ENCODE results near the gene CHST7. TPM values are rescaled to one million over a fixed set of nuclear protein-coding genes. Genes with fewer than 3 reads are reported as not detected.

Gene CHST7
- polyA plus RNA-seq, 1 donor from 2014 or later = 4.9 TPM

Small RNAs within 50 kb of the gene (small RNA-seq; reads per million reads assigned to genes)
- 0 reads per million in 3 experiments for gene RF00017

Other genes with a start within 250 kb of the CHST7 start
- 7.2 and 10.8 TPM in 2 replicates for gene ZNF674, start 28.3 kb upstream of the CHST7 start, polyA plus RNA-seq
- 11.6 and 12.1 TPM in 2 replicates for gene SLC9A7, start 185.4 kb downstream of the CHST7 start, polyA plus RNA-seq

Data from neural cell (in vitro differentiated cells).